Endothelial cell of umbilical vein (primary cell): Measurements from ENCODE around the gene NTN4. TPM values are rescaled to one million over a fixed set of nuclear protein-coding genes. Genes with fewer than 3 reads are reported as not detected.

ENCODE experiments used
- BruUV-seq: library from RNA; stranded (reverse); fragments of 400-500 nt; replicated peaks from 2 replicates; lab custom pipeline; 2021; lab: Mats Ljungman, UMichigan
- CTCF ChIA-PET: fragments of 300-600, 350-600 bp; sonication (Branson Sonifier 250); formaldehyde crosslinking; loops from one replicate; lab custom pipeline; 2021; ENCODE audit warnings: antibody characterized with exemption, inconsistent platforms; lab: Charles Lee
- POLR2A ChIA-PET: fragments of 300-600, 350-600 bp; sonication (Branson Sonifier 250); formaldehyde crosslinking; loops from one replicate; lab custom pipeline; 2021; ENCODE audit warnings: antibody characterized with exemption, inconsistent platforms; lab: Charles Lee
- DNase-seq: peaks from one replicate; pipeline ENCODE4 v3.0.0-alpha.2; 2011; ENCODE audit warnings: low read depth, low spot score
- FAIRE-seq: peaks from 2 replicates; lab custom pipeline; 2011; peaks lifted over from hg19 to GRCh38; lab: Jason Lieb, UNC
- H2AFZ ChIP-seq: 2 replicates; pipeline ENCODE4 v1.6.0; 2012; ENCODE audit warnings: low read depth, low read length, control low read depth, inconsistent platforms
- H3K27ac ChIP-seq: 2 replicates; pipeline ENCODE4 v1.5.1; 2011; ENCODE audit warnings: low read depth, mild to moderate bottlenecking, control low read depth, low read length, moderate library complexity; ENCODE audit not compliant: insufficient read depth
- H3K27me3 ChIP-seq, 2 experiments: 2 replicates each; pipeline versions ENCODE4 v1.6.0 to v1.6.1; 2011; ENCODE audit warnings: low read length in 2 of 2, mixed read lengths in 1 of 2; ENCODE audit not compliant: control insufficient read depth in 2 of 2, insufficient read depth in 2 of 2
- H3K36me3 ChIP-seq, 2 experiments: 2 replicates in 1 of 2; 3 replicates in 1 of 2; pipeline ENCODE4 v1.5.1; 2011; ENCODE audit warnings: low read length in 2 of 2, mild to moderate bottlenecking in 1 of 2, moderate library complexity in 1 of 2; ENCODE audit not compliant: control insufficient read depth in 2 of 2, insufficient read depth in 2 of 2; ENCODE audit errors: extremely low read depth in 1 of 2
- H3K4me1 ChIP-seq: 3 replicates; pipeline ENCODE4 v1.5.1; 2011; ENCODE audit warnings: mild to moderate bottlenecking, low read length; ENCODE audit not compliant: control insufficient read depth, insufficient read depth; ENCODE audit errors: extremely low read depth
- H3K4me2 ChIP-seq: 2 replicates; pipeline ENCODE4 v1.6.1; 2011; ENCODE audit warnings: low read length, control low read depth, mixed read lengths; ENCODE audit not compliant: insufficient read depth
- H3K4me3 ChIP-seq, 3 experiments: fragments of 200-600 bp in 1 of 3; sonication (generic), shearing (Covaris generic) in 1 of 3; replicated peaks in 1 of 3; 2 replicates each; pipeline ENCODE4 v1.5.1; 2011 to 2016; ENCODE audit warnings: control low read depth in 3 of 3, low read length in 3 of 3, mild to moderate bottlenecking in 2 of 3, inconsistent platforms in 1 of 3, low read depth in 1 of 3, moderate library complexity in 1 of 3; ENCODE audit not compliant: insufficient read depth in 1 of 3
- H3K79me2 ChIP-seq: 2 replicates; pipeline ENCODE4 v1.6.0; 2012; ENCODE audit warnings: low read length, inconsistent platforms; ENCODE audit not compliant: control insufficient read depth, insufficient read depth
- H3K9ac ChIP-seq: replicated peaks from 2 replicates; pipeline ENCODE3; 2011; ENCODE audit warnings: low read length, control low read depth; ENCODE audit not compliant: insufficient read depth; ENCODE audit errors: extremely low read depth
- H3K9me1 ChIP-seq: replicated peaks from 3 replicates; pipeline ENCODE4 v1.6.0; 2011; ENCODE audit warnings: mild to moderate bottlenecking, low read length; ENCODE audit not compliant: control insufficient read depth, insufficient read depth; ENCODE audit errors: extremely low read depth
- H3K9me3 ChIP-seq: replicated peaks from 2 replicates; pipeline ENCODE4 v1.5.1; 2012; ENCODE audit warnings: low read length, inconsistent platforms; ENCODE audit not compliant: control insufficient read depth, insufficient read depth
- H4K20me1 ChIP-seq: replicated peaks from 2 replicates; pipeline ENCODE3; 2011; ENCODE audit warnings: mild to moderate bottlenecking, low read length; ENCODE audit not compliant: control insufficient read depth, insufficient read depth; ENCODE audit errors: extremely low read depth
- CTCF ChIP-seq, 2 donors: IDR thresholded peaks; 1 replicate in 1 of 2; 2 replicates in 1 of 2; pipeline ENCODE4 v1.5.1; 2011; ENCODE audit warnings: low read length in 2 of 2, mild to moderate bottlenecking in 2 of 2, moderate library complexity in 2 of 2, control low read depth in 1 of 2, inconsistent platforms in 1 of 2, low read depth in 1 of 2; ENCODE audit not compliant: insufficient read depth in 1 of 2; ENCODE audit errors: extremely low read depth in 1 of 2
- EZH2 ChIP-seq: IDR thresholded peaks from 2 replicates; pipeline ENCODE4 v1.6.1; 2012; ENCODE audit warnings: borderline replicate concordance, low read depth, mild to moderate bottlenecking, moderate library complexity, low read length, inconsistent platforms; ENCODE audit not compliant: severe bottlenecking
- FOS ChIP-seq: IDR thresholded peaks from 2 replicates; pipeline ENCODE4 v1.6.1; 2011; ENCODE audit warnings: mild to moderate bottlenecking, low read length, moderate library complexity, borderline replicate concordance; ENCODE audit not compliant: insufficient read depth
- GATA2 ChIP-seq: IDR thresholded peaks from 2 replicates; pipeline ENCODE4 v1.7.0; 2011; ENCODE audit warnings: low read depth, mild to moderate bottlenecking, moderate library complexity, mixed read lengths, low read length; ENCODE audit not compliant: insufficient read length, insufficient read depth
- JUN ChIP-seq: IDR thresholded peaks from 2 replicates; pipeline ENCODE4 v1.6.1; 2011; ENCODE audit warnings: borderline replicate concordance, low read depth; ENCODE audit not compliant: insufficient read length, insufficient read depth
- MYC ChIP-seq: IDR thresholded peaks from one replicate; pipeline ENCODE4 v1.6.1; 2011; ENCODE audit warnings: mild to moderate bottlenecking, low read depth, low read length
- POLR2A ChIP-seq: IDR thresholded peaks from 2 replicates; pipeline ENCODE4 v1.6.1; 2012; ENCODE audit warnings: low read depth, mild to moderate bottlenecking, control low read depth, low read length
- POLR2AphosphoS5 ChIP-seq: IDR thresholded peaks from 2 replicates; pipeline ENCODE4 v1.6.1; 2012; ENCODE audit warnings: low read depth, mild to moderate bottlenecking, control low read depth, low read length, moderate library complexity; ENCODE audit not compliant: insufficient read depth
- dilution Hi-C: fragments of 300-500 bp; cut with MboI; formaldehyde crosslinking; loops from one replicate; pipeline ENCODE4 v1.15.0; 2019; ENCODE audit warnings: low sequenced_read_pairs; ENCODE audit not compliant: extremely low pct_ligation_motif_present
- intact Hi-C: fragments of 100-400 bp; cut with micrococcal nuclease; formaldehyde crosslinking; loops from one replicate; pipeline ENCODE4 v1.10.0; 2022
- polyA plus RNA-seq, 4 experiments: library from polyadenylated mRNA; depleted of rRNA in 3 of 4; stranded (reverse) in 3 of 4; unstranded in 1 of 4; fragments of >200 nt; gene quantifications; 2 replicates each; pipeline versions ENCODE4 v1.2.1 to v1.2.3, GENCODE V29; 2011 to 2012; ENCODE audit warnings: missing spikeins in 1 of 4
- total RNA-seq: library from RNA; stranded (reverse); gene quantifications from 2 replicates; pipeline ENCODE4 v1.2.3, GENCODE V29; 2021
- TF ChIP-seq, protein P1 (sequence below): IDR thresholded peaks from 2 replicates; pipeline ENCODE4 v1.6.1; 2011; ENCODE audit not compliant: insufficient read depth, insufficient read length

Gene NTN4
- total and polyA plus RNA-seq, 2 donors (not counting 3 experiments of a cell fraction or from before 2014, with no cell fraction given) = 120 to 317 TPM

GRCh38 chr12:95622879-95623278, 167.7 kb downstream of the NTN4 start:
- Histone ChIP-seq H3K4me2 (no peak overlapping the region), H3K27ac (no peak overlapping the region), H3K4me1 (peaks cover 16% of the 10 kb centered on the region), H4K20me1 (no peaks in the 10 kb centered on the region), H2AFZ (no peak overlapping the region), H3K9me3 (no peaks in the 10 kb centered on the region), H3K27me3 (no peaks in the 10 kb centered on the region), H3K36me3 (no peaks in the 10 kb centered on the region), H3K79me2 (no peaks in the 10 kb centered on the region), H3K9ac (no peak overlapping the region), H3K9me1 (no peaks in the 10 kb centered on the region), H3K4me3 (no peak overlapping the region)
- TF ChIP-seq EZH2 (no peak), POLR2AphosphoS5 (no peak), CTCF (IDR thresholded peaks at IDR 0.05; ENCODE audit: extremely low read depth in 1 of 2, insufficient read depth in 1 of 2, low read depth in 1 of 2, low read length in 2 of 2) (no peak), FOS (no peak), POLR2A (no peak), MYC (no peak), JUN (no peak), GATA2 (no peak)
- TF ChIP-seq, protein P1, sequence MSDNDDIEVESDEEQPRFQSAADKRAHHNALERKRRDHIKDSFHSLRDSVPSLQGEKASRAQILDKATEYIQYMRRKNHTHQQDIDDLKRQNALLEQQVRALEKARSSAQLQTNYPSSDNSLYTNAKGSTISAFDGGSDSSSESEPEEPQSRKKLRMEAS = no peak
- ChIA-PET POLR2A (no interaction called here), CTCF (interaction anchor here (1.5 to 2.2 kb wide), 3 partner anchors 11 to 192 kb away, joined by 3 to 9 read pairs (median 5); no protein-coding TSS in a partner anchor)
- dilution Hi-C loops (no loop called here), intact Hi-C loops (loop anchor here (1.0 to 5.0 kb wide), 5 partner anchors 17 to 192 kb away; no protein-coding TSS in a partner anchor)
- FAIRE-seq (no peak), DNase-seq (no peak)
- BruUV-seq = no TSS peak
